ENCODE measurements around the gene HPN.

DNA sequence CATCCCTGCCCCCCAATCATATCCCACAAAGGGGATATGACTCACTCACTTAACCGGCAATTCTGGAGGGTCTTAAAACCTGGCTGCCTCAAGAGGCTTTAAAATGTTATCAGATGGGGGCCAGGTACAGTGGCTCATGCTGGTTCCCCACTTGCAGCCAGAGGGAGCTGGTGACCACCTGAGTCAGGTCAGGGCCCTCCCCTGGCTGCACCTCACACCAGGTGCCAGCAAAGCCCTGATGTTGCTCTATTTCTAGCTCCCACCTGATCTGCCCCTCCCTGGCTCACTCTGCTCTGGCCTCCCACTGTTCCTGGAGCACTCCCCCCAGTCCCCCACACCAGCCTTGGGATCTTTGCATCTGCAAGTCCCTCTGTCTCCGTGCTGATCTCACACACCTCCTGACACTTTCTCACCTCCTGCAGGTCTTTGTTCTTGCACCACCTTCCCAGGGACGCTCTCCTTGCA is 14.2 kb downstream of the HPN start:
- TF ChIP-seq, protein P1, sequence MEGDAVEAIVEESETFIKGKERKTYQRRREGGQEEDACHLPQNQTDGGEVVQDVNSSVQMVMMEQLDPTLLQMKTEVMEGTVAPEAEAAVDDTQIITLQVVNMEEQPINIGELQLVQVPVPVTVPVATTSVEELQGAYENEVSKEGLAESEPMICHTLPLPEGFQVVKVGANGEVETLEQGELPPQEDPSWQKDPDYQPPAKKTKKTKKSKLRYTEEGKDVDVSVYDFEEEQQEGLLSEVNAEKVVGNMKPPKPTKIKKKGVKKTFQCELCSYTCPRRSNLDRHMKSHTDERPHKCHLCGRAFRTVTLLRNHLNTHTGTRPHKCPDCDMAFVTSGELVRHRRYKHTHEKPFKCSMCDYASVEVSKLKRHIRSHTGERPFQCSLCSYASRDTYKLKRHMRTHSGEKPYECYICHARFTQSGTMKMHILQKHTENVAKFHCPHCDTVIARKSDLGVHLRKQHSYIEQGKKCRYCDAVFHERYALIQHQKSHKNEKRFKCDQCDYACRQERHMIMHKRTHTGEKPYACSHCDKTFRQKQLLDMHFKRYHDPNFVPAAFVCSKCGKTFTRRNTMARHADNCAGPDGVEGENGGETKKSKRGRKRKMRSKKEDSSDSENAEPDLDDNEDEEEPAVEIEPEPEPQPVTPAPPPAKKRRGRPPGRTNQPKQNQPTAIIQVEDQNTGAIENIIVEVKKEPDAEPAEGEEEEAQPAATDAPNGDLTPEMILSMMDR (IDR thresholded peaks at IDR 0.05; ENCODE audit: poor library complexity), result peak; percentile 43
- no peak for TF ChIP-seq EZH2 (IDR thresholded peaks at IDR 0.05; ENCODE audit: borderline replicate concordance)
